Measurements from ENCODE around the gene NGF. TPM values are rescaled to one million over a fixed set of nuclear protein-coding genes. Genes with fewer than 3 reads are reported as not detected.

NGF gene
- total RNA-seq, 1 experiment from 2014 or later = 0.47 TPM

DNA sequence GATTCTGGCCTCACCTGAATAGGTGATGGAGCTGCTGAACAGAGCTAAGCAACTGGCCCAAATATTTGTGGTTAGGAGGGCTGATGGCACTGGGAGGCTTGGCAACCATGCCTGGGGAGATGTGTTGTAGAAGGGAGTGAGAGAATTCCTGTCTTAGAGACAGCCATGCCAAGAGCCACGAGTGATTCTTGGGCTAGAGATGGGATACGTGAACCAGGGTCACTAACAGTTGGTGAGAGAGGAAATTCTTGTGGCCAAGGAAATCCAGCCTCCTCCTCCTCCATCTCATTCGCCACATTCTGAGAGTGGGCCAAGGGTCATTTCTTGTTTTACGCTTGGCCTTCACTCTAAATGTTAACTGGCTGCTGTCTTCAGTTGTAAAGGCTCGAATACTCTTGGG is 46.3 kb downstream of the NGF start:
- no peak overlapping the region for H3K27ac ChIP-seq (ENCODE audit: low read depth, low read length, poor library complexity, severe bottlenecking)
- DNase-seq (ENCODE audit: low spot score) = no peak
- ChIA-PET POLR2A (ENCODE audit: low non-redundant PET) (no interaction called here), CTCF (no interaction called here)
- TF ChIP-seq CTCF (conservative IDR thresholded peaks at IDR 0.05; ENCODE audit: low read depth, low read length) (no peak), EZH2 (IDR thresholded peaks at IDR 0.05; ENCODE audit: borderline replicate concordance, low read depth, low read length, poor library complexity, severe bottlenecking) (no peak)
- no peaks in the 10 kb centered on the region for H3K36me3 ChIP-seq (ENCODE audit: insufficient read depth, low read length, poor library complexity, severe bottlenecking)
- H3K4me3 ChIP-seq (ENCODE audit: low read depth, low read length, poor library complexity, severe bottlenecking) = no peak overlapping the region
- H3K27me3 ChIP-seq (replicated peaks; ENCODE audit: insufficient read depth, low read depth, low read length, poor library complexity) = no peaks in the 10 kb centered on the region
- no peaks in the 10 kb centered on the region for H3K4me1 ChIP-seq (ENCODE audit: insufficient read depth, low read length, poor library complexity, severe bottlenecking)
- intact Hi-C loops (cut with micrococcal nuclease; ENCODE audit: unreplicated experiment) = no loop called here
- H3K9me3 ChIP-seq (ENCODE audit: low read depth, low read length, poor library complexity, severe bottlenecking) = no peaks in the 10 kb centered on the region
- BruUV-seq (replicated peaks) = no TSS peak

- no TSS peak for BruUV-seq (replicated peaks)
- H3K4me3 ChIP-seq (ENCODE audit: low read depth, low read length, poor library complexity, severe bottlenecking) = no peak overlapping the region
- H3K27me3 ChIP-seq (replicated peaks; ENCODE audit: insufficient read depth, low read depth, low read length, poor library complexity) = no peaks in the 10 kb centered on the region
- H3K27ac ChIP-seq (ENCODE audit: low read depth, low read length, poor library complexity, severe bottlenecking) = no peak overlapping the region
- DNase-seq (ENCODE audit: low spot score) = no peak
- ChIA-PET CTCF (no interaction called here), POLR2A (ENCODE audit: low non-redundant PET) (no interaction called here)
- no peak for TF ChIP-seq CTCF (conservative IDR thresholded peaks at IDR 0.05; ENCODE audit: low read depth, low read length)
- TF ChIP-seq EZH2 (IDR thresholded peaks at IDR 0.05; ENCODE audit: borderline replicate concordance, low read depth, low read length, poor library complexity, severe bottlenecking) = no peak
- no peaks in the 10 kb centered on the region for H3K36me3 ChIP-seq (ENCODE audit: insufficient read depth, low read length, poor library complexity, severe bottlenecking)
- H3K4me1 ChIP-seq (ENCODE audit: insufficient read depth, low read length, poor library complexity, severe bottlenecking) = no peaks in the 10 kb centered on the region
- no peaks in the 10 kb centered on the region for H3K9me3 ChIP-seq (ENCODE audit: low read depth, low read length, poor library complexity, severe bottlenecking)
- intact Hi-C loops (cut with micrococcal nuclease; ENCODE audit: unreplicated experiment) = no loop called here
Measured at GRCh38 chr1:115289940-115290339, 48.1 kb downstream of the NGF start.

- TF ChIP-seq CTCF (conservative IDR thresholded peaks at IDR 0.05; ENCODE audit: low read depth, low read length) (no peak), EZH2 (IDR thresholded peaks at IDR 0.05; ENCODE audit: borderline replicate concordance, low read depth, low read length, poor library complexity, severe bottlenecking) (no peak)
- intact Hi-C loops (cut with micrococcal nuclease; ENCODE audit: unreplicated experiment) = no loop called here
- DNase-seq (ENCODE audit: low spot score) = no peak
- H3K4me3 ChIP-seq (ENCODE audit: low read depth, low read length, poor library complexity, severe bottlenecking) = no peak overlapping the region
- H3K27ac ChIP-seq (ENCODE audit: low read depth, low read length, poor library complexity, severe bottlenecking) = no peak overlapping the region
- no TSS peak for BruUV-seq (replicated peaks)
- no peaks in the 10 kb centered on the region for H3K27me3 ChIP-seq (replicated peaks; ENCODE audit: insufficient read depth, low read depth, low read length, poor library complexity)
- CTCF ChIA-PET = no interaction called here
- H3K36me3 ChIP-seq (ENCODE audit: insufficient read depth, low read length, poor library complexity, severe bottlenecking) = no peaks in the 10 kb centered on the region
- POLR2A ChIA-PET (ENCODE audit: low non-redundant PET) = no interaction called here
- no peaks in the 10 kb centered on the region for H3K4me1 ChIP-seq (ENCODE audit: insufficient read depth, low read length, poor library complexity, severe bottlenecking)
- H3K9me3 ChIP-seq (ENCODE audit: low read depth, low read length, poor library complexity, severe bottlenecking) = no peaks in the 10 kb centered on the region
Measured at GRCh38 chr1:115288591-115289198, 49.4 kb downstream of the NGF start.

Data from A673 (cell line).